Adipocyte (in vitro differentiated cells): ENCODE data around the gene MX2.

Experiments used
- DNase-seq: peaks from one replicate; pipeline ENCODE4 v3.0.0-alpha.2; 2015; ENCODE audit warnings: low read depth
- H3K27me3 ChIP-seq: replicated peaks from 2 replicates; pipeline ENCODE4 v1.7.0; 2013; ENCODE audit warnings: mild to moderate bottlenecking, low read length, moderate library complexity; ENCODE audit not compliant: control insufficient read depth, insufficient read depth
- H3K36me3 ChIP-seq: 2 replicates; pipeline ENCODE4 v1.7.0; 2013; ENCODE audit warnings: low read length, mild to moderate bottlenecking, moderate library complexity; ENCODE audit not compliant: control insufficient read depth, insufficient read depth, severe bottlenecking
- H3K4me1 ChIP-seq: 2 replicates; pipeline ENCODE4 v1.7.0; 2013; ENCODE audit warnings: mild to moderate bottlenecking, low read length, moderate library complexity; ENCODE audit not compliant: control insufficient read depth, insufficient read depth
- H3K4me3 ChIP-seq: 2 replicates; pipeline ENCODE4 v1.7.0; 2013; ENCODE audit warnings: mild to moderate bottlenecking, low read length, moderate library complexity
- H3K9ac ChIP-seq: 2 replicates; pipeline ENCODE4 v1.7.0; 2013; ENCODE audit warnings: mild to moderate bottlenecking, low read length, moderate library complexity
- H3K9me3 ChIP-seq: 2 replicates; pipeline ENCODE4 v1.7.0; 2013; ENCODE audit warnings: mild to moderate bottlenecking, low read length, moderate library complexity; ENCODE audit not compliant: control insufficient read depth

Gene MX2

GRCh38 chr21:41435706-41436105, 73.9 kb downstream of the MX2 start:
- H3K9me3 ChIP-seq: peaks cover 8% of the 10 kb centered on the region
- peaks cover 10% of the 10 kb centered on the region for H3K36me3 ChIP-seq
- H3K4me1 ChIP-seq: no peaks in the 10 kb centered on the region
- DNase-seq: no peak
- H3K4me3 ChIP-seq: no peak overlapping the region
- no peak overlapping the region for H3K9ac ChIP-seq
- no peaks in the 10 kb centered on the region for H3K27me3 ChIP-seq

GRCh38 chr21:41437729-41438128, 75.9 kb downstream of the MX2 start:
- Histone ChIP-seq H3K4me3 (no peak overlapping the region), H3K27me3 (no peaks in the 10 kb centered on the region), H3K4me1 (no peaks in the 10 kb centered on the region), H3K9ac (no peak overlapping the region), H3K9me3 (peaks cover 8% of the 10 kb centered on the region), H3K36me3 (peaks cover 10% of the 10 kb centered on the region)
- DNase-seq: no peak

- Histone ChIP-seq H3K36me3 (peaks cover 10% of the 10 kb centered on the region), H3K9ac (no peak overlapping the region), H3K27me3 (no peaks in the 10 kb centered on the region), H3K4me3 (no peak overlapping the region), H3K4me1 (no peaks in the 10 kb centered on the region), H3K9me3 (peaks cover 8% of the 10 kb centered on the region)
- DNase-seq: no peak
Measured at GRCh38 chr21:41438425-41439113, 76.7 kb downstream of the MX2 start.

- no peak for DNase-seq
- Histone ChIP-seq H3K36me3 (peaks cover 10% of the 10 kb centered on the region), H3K4me3 (no peak overlapping the region), H3K27me3 (no peaks in the 10 kb centered on the region), H3K4me1 (no peaks in the 10 kb centered on the region), H3K9me3 (peaks cover 8% of the 10 kb centered on the region), H3K9ac (no peak overlapping the region)
Measured at GRCh38 chr21:41439248-41439647, 77.4 kb downstream of the MX2 start.

GRCh38 chr21:41441546-41441945, 79.7 kb downstream of the MX2 start:
- H3K4me1 ChIP-seq: no peaks in the 10 kb centered on the region
- no peak overlapping the region for H3K4me3 ChIP-seq
- H3K36me3 ChIP-seq: peaks cover 2% of the 10 kb centered on the region
- H3K9me3 ChIP-seq: no peaks in the 10 kb centered on the region
- H3K9ac ChIP-seq: no peak overlapping the region
- no peaks in the 10 kb centered on the region for H3K27me3 ChIP-seq
- no peak for DNase-seq

GRCh38 chr21:41442481-41443186, 80.8 kb downstream of the MX2 start:
- Histone ChIP-seq H3K9ac (no peak overlapping the region), H3K4me1 (no peaks in the 10 kb centered on the region), H3K36me3 (no peaks in the 10 kb centered on the region), H3K4me3 (no peak overlapping the region), H3K9me3 (no peaks in the 10 kb centered on the region), H3K27me3 (no peaks in the 10 kb centered on the region)
- no peak for DNase-seq

GRCh38 chr21:41443562-41443961, 81.7 kb downstream of the MX2 start:
- no peaks in the 10 kb centered on the region for H3K9me3 ChIP-seq
- H3K27me3 ChIP-seq: no peaks in the 10 kb centered on the region
- H3K36me3 ChIP-seq: no peaks in the 10 kb centered on the region
- no peak overlapping the region for H3K9ac ChIP-seq
- H3K4me3 ChIP-seq: no peak overlapping the region
- DNase-seq: no peak
- no peaks in the 10 kb centered on the region for H3K4me1 ChIP-seq

- H3K9ac ChIP-seq: no peak overlapping the region
- H3K9me3 ChIP-seq: no peaks in the 10 kb centered on the region
- no peaks in the 10 kb centered on the region for H3K27me3 ChIP-seq
- no peak for DNase-seq
- H3K36me3 ChIP-seq: no peaks in the 10 kb centered on the region
- no peak overlapping the region for H3K4me3 ChIP-seq
- H3K4me1 ChIP-seq: no peaks in the 10 kb centered on the region
Measured at GRCh38 chr21:41444703-41445464, 83.1 kb downstream of the MX2 start.

- Histone ChIP-seq H3K36me3 (no peaks in the 10 kb centered on the region), H3K9me3 (no peaks in the 10 kb centered on the region), H3K27me3 (no peaks in the 10 kb centered on the region), H3K9ac (no peak overlapping the region), H3K4me3 (no peak overlapping the region), H3K4me1 (no peaks in the 10 kb centered on the region)
- no peak for DNase-seq
Measured at GRCh38 chr21:41445465-41445862, 83.6 kb downstream of the MX2 start.

GRCh38 chr21:41446586-41446985, 84.8 kb downstream of the MX2 start:
- H3K4me1 ChIP-seq: no peaks in the 10 kb centered on the region
- DNase-seq: peak; percentile 13
- no peaks in the 10 kb centered on the region for H3K9me3 ChIP-seq

GRCh38 chr21:41447356-41447755, 85.5 kb downstream of the MX2 start:
- no peaks in the 10 kb centered on the region for H3K9me3 ChIP-seq
- no peaks in the 10 kb centered on the region for H3K4me1 ChIP-seq
- H3K36me3 ChIP-seq: no peaks in the 10 kb centered on the region
- H3K27me3 ChIP-seq: no peaks in the 10 kb centered on the region
- no peak for DNase-seq
- no peak overlapping the region for H3K9ac ChIP-seq
- H3K4me3 ChIP-seq: no peak overlapping the region

More at GRCh38 chr21:41446586-41446985, 84.8 kb downstream of the MX2 start:
- H3K9ac ChIP-seq: no peak overlapping the region
- no peaks in the 10 kb centered on the region for H3K27me3 ChIP-seq
- H3K36me3 ChIP-seq: no peaks in the 10 kb centered on the region
- no peak overlapping the region for H3K4me3 ChIP-seq
